SKM-1 (cell line): Measurements from ENCODE around the gene PCLAF.
"Not testable (repeated sequence)": the region's sequence is repeated elsewhere in the genome, so short reads cannot be mapped to it uniquely, and the experiment has no call there.

Source experiments
- DNase-seq: peaks from one replicate; lab custom pipeline; 2025; ENCODE audit not compliant: unreplicated experiment; lab: John Stamatoyannopoulos, UW

The PCLAF gene

DNA sequence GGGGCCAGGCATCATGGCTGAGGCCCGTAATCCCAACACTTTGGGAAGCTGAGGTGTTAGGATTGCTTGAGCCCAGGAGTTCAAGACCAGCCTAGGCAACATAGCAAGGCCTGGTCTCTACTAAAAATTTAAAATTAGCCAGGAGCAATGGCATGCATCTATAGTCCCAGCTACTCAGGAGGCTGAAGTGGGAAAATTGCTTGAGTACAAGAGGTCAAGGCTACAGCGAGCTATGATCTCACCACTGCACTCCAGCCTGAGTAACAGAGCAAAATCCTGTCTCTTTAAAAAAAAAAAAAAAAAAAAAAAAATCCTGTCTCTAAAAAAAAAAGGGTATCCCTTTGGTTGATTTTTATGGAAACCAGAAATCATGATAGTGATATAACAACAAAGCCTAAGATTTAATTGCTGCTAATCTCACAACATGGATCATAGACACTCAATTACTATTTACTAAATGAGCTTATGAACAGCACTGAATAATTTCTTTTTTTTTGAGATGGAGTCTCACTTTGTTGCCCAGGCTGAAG lies 12.1 kb downstream of the PCLAF start:
- no peak for DNase-seq

DNA sequence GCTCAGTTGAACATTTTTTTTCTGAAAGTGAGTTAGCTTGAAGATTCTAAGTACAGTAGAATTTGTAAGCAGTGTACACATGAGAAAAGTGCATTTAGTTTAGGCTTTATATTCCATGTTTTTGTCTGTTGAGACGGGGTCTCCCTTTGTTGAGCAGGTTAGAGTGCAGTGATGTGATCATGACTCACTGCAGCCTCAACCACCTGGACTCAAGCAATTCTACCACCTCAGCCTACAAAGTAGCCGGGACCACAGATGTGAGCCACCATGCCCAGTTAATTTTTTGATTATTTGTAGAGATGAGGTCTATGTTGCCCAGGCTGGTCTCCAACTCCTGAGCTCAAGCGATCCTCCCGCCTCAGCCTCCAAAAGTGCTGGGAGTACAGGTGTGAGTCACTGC lies 20.0 kb downstream of the PCLAF start:
- no peak for DNase-seq

DNA sequence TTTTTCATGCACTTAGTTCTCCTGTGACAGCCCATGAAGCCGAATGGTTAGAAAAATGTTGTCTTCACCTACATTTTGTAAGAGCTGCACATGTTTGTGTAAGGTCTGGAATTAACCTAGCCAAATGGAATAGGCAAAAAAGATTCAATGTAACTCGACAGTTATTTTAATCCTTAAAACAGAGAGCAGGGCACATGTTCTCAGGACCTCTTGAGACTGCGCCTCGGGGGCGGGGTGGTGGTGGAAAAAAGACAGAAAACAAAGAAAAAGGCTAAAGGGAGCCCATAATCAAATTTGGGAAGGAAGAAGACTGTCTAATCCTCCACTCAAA lies 24.6 kb downstream of the PCLAF start:
- no peak for DNase-seq

DNA sequence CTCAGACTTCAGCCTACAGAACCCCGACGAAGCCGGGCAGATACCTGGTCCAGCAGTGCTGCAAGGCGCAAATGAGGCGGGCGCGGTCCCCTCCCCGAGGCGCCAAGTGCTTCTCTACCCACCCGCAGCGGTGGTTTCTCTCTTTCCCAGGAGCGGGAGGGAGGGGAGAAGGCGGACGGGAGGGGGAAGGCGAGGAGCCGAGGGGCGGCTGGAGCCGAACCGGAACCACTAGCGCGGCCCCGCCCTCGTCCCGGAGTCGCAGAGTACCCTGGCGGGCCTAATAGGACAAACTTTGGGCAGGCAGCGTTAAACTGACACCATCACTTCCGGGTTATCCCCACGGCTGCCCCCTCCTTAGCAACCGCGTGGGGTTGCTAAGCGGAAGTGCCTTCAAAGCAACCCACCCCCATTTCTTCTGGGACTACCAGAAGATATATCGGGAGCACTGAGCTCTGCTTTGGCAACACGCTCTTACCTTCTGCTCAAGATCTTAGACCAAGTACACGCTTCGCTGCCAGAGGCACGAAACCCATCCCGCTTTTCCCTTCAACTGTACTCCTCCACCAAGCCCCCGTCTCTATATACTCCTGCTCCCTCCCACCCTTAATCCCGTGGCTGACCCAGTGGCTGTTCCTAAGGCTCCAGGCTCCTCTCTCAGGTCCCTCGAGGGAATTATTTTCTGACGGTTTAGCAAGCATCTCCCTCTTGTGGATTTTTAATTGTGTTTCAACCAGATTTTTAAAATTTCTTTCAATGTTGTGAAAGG lies 25.1 kb downstream of the PCLAF start, which contains the start of gene CSNK1G1:
Gene CSNK1G1 (minus strand): TSS at position 230 of the 766 bp plus-strand sequence. CDS start 55,674 bp downstream, outside the sequence.
- peak; percentile 92 for DNase-seq

DNA sequence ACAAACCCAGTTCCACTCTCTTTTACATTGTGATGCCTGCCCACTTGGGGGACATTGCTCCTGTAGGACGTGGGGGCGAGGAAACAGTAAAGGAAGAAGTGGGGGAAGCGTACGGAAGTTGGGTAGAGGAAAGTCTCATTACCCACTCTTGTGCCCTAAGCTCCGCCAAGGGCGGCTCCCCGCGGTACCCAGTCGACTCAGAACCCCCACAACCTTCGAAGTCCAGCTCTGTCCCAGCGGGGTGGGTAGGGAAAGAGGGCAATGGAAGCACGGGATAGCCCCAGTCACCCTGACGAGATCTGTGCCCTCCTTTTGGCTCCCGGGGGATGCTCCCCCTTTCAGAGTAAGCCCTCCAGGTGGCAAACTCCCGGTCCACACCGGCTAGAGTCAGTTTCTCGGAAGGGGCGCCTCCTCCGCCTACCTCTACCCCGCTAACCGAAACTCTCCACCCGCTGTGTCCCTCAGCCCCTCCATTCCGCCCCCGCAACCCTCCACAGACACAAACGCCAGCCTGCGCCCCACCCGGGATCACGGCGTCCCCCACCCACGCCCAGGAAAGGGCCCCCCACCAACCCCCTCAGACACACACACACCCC lies 25.8 kb downstream of the PCLAF start:
- no peak for DNase-seq

DNA sequence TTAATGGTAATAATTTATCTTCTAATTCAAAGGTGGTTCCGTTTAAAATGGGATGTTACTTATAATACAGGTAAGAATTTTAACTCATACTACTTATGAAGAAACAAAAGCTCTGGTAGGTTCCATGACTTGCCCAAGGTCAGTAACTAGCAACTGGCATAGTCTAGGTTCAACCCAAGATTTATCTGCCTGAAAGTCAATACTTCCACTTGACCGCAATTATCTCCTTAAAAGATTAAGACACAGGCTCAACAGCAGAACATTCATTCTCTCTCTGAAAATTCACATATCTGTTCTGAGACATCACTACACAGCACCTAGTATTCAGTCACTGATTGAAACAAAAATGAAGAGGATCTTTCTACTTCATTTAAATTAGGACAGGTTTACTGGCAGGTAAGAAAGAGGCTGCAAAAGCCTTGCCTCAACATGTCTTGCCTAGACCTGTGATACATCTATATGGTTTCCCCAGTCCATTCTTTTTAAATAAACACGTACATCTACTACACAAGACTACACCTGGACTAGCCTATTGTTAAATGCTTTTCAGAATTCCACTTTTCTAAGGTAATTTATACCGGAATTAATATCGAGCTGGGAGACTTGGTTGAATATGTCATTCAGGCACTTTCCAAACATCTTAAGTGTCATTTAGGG lies 26.4 kb downstream of the PCLAF start:
- DNase-seq: no peak

DNA sequence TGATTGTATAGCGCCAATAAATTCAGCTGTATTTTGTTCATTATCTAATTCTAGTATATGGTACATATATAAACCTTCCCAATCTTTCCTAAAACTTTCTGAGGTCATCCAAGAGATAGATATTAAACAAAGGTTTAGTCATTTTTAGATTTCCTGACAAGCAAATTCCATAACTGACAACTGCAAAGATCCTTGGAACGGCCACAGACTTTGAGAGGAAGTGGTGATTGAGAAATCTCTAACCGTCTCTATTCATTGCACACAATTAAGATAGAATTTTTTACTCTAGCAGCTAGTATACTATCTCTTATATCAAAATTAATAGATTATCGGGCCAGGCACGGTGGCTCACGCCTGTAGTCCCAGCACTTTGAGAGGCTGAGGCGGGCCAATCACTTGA lies 30.0 kb downstream of the PCLAF start:
- DNase-seq: no peak

DNA sequence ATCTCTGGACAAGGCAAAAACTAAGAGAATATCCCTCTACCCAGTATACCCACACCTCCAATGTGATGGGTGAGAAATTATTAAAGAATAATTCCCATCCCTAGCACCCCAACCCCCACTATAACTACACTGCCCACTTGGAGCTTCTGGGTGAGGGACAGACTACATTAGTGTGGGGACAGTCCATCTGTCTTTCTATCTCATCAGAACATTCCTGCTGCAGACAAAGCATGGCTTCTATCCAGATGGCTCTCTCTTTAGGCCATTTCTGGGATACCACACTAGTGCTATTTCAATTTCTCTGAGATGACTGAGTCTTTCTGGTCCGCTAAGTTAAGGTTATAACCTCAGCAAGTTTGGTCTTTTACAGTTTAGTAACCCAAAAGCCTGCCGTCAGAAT lies 31.9 kb downstream of the PCLAF start:
- DNase-seq: no peak

DNA sequence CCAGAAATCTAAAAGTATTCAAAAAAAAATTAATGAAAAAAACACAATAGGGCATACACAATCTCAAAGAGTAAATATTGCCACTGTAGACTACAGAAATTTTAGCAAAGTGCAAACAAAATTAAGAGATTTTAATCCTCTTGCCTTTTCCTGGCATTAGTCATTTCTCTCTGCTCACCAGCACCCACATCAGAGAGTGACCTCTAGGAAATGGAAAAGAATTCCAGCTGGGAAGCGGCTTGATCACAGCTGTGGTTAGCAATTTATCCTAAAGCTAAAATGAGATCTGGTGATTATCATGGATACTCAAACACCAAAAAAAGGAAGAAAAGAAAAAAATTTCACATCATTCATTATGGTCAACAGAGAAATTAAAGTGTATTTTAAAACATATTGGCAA lies 32.8 kb downstream of the PCLAF start:
- no peak for DNase-seq

DNA sequence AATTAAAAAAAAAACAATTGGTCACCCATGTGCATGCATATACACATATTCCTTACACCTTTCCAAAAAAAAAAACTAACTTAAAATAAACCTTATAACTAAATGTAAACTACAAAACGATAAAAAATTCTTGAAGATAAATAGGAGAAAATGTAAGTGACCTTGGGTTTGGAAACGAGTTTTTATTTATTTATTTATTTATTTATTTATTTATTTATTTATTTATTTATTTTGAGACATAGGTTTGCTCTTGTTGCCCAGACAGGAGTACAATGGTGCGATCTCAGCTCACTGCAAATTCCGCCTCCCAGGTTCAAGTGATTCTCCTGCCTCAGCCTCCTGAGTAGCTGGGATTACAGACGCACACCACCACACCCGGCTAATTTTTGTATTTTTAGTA lies 35.0 kb downstream of the PCLAF start:
- not testable (repeated sequence) for DNase-seq

DNA sequence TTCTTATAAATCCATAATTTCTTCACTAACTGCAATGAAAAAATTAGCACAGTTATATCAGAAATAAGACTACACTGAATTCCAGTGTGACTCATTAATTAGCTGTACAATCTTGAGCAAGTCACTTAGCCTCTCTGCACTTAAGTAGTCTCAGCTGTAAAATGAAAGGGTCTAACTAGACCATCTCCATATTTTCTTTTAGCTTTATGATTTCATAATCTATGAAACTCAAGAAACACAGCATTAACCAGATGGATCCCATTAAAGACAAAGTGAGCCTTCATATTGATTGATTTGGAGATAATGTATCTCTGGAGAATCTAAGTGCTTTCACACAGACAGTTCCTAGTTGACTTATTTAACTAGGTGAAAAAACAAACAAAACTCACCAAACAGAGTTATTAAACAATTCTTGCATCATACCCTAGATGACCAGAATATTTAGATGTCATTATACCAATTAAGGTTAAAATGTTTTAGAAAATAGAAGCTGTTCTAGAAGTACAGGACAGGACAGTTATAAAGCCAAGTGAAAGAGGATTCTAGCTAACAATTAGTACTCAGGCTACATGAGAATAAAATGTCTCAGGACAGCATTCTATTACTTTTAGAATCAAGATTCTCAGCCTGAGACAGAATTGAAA lies 36.5 kb downstream of the PCLAF start:
- no peak for DNase-seq

DNA sequence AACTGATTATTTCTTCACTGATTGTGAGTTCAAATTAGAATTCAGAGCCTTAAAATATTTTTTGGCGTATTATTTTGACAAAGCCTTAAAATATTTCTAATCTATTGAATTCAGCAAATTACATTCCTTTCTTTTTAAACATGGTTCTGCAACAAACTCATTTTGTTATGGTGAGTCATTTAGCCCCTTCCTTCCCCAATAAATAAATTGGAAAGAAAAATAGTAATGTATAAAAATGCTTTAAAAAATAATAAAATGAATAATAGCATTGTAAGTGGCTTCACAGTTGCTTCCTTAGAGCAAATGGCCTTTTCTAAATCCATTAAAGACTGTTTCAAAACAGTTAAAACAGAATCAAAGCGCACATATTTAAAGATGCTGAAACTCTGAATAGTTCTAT lies 37.4 kb downstream of the PCLAF start:
- DNase-seq: no peak

DNA sequence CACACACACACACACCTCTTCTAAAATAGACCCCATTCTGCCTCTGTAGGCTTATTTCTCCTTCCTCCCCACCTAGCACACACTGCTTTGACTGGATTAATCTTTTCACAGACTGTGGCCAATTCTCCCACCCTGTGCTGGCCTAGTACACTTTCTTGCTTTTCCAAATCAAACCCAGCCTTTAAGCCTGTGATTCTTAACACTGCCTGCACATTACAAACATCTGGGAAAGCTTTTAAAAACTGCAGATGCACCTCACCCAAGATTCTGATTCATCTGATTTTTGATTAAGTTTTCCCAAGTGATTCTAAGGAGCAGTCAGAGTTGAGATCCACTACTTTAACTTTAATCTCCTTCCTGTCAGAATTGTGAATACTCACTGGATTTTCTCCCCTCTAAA lies 38.0 kb downstream of the PCLAF start:
- no peak for DNase-seq

DNA sequence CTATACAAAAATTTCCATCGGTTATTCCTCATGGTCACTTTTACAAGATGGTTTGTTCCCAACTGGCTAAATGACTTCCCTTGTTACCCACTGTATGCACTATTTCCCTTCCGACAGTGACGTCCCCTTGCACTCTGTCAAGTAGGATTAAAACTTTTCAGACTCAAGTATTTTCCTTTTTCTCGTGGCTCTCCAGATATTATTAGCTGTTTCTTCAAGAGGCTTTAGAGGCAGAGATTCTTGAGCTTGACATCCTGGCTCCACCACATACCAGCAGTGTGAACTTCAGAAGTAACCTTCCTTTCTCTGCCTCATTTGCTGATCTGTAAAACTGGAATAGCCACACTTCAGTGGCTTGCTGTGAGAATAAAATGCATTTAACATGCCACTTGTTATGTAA lies 39.3 kb downstream of the PCLAF start:
- DNase-seq: no peak

DNA sequence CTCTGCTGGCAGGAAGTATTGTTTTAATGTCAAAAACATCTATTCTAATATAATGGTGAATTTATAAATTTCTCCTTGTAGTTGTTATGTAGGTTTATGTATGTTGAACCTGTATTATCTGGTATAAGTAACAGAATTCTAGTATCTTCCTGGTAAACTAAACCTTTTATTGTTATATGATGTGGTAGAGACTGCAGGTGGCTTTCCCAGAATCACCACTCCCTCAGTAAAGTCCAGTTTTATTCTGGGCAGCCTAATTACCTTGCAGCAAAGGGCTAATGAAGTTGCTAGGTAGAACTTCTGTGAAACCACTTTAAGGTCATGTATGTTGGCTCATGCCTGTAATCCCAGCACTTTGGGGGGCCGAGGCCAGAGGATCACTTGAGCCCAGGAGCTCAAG lies 40.9 kb downstream of the PCLAF start:
- DNase-seq: no peak

DNA sequence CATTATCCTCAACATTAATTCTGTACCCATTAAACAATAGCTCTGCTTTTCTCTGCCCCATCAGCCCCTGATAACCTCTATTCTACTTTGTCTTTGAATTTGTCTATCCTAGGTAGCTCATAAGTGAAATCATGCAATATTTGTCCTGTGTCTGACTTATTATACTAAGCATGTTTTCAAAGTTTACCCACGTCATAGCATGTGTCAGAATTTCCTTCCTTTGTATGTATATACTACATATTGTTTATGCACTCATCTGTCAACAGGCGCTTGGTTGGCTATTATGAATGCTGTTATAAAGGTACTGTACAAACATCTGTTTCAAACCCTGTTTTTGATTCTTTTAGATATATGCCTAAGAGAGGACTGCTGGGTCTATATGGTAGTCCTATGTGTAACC lies 43.5 kb downstream of the PCLAF start:
- DNase-seq: no peak

DNA sequence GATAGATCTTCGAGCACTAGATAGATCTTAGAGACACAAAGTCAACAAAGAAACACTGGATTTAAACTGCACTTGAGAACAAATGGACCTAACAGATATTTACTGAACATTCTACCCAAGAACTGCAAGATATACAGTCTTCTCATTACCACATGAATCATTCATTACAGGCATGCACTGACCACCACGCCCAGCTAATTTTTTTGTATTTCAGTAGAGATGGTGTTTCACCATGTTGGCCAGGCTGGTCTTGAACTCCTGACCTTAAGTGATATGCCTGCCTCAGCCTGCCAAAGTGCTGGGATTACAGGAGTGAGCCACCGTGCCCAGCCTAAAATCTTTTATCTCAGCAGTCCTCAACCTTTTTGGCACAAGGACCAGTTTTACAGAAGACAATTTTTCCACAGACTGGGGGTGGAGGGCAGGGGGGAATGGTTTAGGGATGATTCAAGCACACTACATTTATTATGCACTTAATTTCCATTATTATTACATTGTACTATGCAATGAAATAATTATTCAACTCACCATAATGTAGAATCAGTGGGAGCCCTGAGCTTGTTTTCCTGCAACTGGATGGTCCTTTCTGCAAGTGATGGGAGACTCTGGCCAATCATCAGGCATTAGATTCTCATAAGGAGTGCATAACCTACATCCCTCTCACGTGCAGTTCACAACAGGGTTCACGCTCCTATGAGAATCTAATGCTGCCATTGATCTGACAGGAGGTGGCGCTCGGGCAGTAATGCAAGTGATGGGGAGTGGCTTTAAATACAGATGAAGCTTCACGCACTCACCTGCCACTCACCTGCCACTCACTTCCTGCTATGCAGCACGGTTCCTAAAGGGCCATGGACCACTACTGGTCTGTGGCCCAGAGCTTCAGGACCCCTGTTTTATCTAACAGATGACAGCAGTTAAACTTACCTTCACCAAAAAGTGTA lies 47.0 kb downstream of the PCLAF start:
- DNase-seq: no peak

DNA sequence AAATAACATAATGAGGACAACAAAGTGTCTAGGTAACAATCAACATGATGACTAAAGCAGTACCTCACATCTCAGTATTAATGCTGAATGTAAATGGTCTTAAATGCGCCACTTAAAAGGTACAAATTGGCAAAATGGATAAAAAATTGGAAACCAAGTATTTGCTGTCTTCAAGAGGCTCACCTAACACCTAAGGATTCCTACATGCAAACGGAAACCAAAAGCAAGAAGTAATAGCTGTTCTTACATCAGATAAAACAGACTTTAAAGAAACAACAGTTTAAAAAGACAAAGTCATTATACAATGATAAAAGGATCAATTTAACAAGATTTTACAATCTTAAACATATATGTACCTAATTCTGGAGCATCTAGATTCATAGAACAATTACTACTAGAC lies 47.7 kb downstream of the PCLAF start:
- DNase-seq: no peak

DNA sequence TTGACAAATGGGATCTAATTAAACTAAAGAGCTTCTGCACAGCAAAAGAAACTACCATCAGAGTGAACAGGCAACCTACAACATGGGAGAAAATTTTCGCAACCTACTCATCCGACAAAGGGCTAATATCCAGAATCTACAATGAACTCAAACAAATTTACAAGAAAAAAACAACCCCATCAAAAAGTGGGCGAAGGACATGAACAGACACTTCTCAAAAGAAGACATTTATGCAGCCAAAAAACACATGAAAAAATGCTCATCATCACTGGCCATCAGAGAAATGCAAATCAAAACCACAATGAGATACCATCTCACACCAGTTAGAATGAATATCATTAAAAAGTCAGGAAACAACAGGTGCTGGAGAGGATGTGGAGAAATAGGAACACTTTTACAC lies 49.6 kb downstream of the PCLAF start:
- DNase-seq: not testable (repeated sequence)

DNA sequence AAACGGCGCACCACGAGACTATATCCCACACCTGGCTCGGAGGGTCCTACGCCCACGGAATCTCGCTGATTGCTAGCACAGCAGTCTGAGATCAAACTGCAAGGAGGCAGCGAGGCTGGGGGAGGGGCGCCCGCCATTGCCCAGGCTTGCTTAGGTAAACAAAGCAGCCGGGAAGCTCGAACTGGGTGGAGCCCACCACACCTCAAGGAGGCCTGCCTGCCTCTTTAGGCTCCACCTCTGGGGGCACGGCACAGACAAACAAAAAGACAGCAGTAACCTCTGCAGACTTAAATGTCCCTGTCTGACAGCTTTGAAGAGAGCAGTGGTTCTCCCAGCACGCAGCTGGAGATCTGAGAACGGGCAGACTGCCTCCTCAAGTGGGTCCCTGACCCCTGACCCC lies 54.3 kb downstream of the PCLAF start:
- DNase-seq: not testable (repeated sequence)

DNA sequence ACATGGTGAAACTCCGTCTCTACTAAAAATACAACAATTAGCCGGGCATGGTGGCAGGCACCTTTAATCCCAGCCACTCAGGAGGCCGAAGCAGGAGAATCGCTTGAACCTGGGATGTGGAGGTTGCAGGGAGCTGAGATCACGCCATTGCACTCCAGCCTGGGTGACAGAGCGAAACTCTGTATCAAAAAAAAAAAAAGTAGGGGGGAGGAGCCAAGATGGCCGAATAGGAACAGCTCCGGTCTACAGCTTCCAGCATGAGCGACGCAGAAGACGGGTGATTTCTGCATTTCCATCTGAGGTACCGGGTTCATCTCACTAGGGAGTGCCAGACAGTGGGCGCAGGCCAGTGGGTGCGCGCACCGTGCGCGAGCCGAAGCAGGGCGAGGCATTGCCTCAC lies 54.8 kb downstream of the PCLAF start:
- DNase-seq: not testable (repeated sequence)
